ENCODE results near the gene PANX1.

PANX1 gene

GRCh38 chr11:94186342-94187203, 57.9 kb downstream of the PANX1 start:
- DNase-seq: no peak

GRCh38 chr11:94193288-94193687, 64.6 kb downstream of the PANX1 start:
- no peak for DNase-seq

GRCh38 chr11:94194712-94195111, 66.1 kb downstream of the PANX1 start:
- DNase-seq: no peak

- DNase-seq: no peak
Measured at GRCh38 chr11:94196363-94196762, 67.7 kb downstream of the PANX1 start.

- no peak for DNase-seq
Measured at GRCh38 chr11:94198718-94199117, 70.1 kb downstream of the PANX1 start.

- DNase-seq: no peak
Measured at GRCh38 chr11:94199136-94200130, 70.8 kb downstream of the PANX1 start.

- no peak for DNase-seq
Measured at GRCh38 chr11:94201004-94201465, 72.4 kb downstream of the PANX1 start.

GRCh38 chr11:94203070-94203469, 74.4 kb downstream of the PANX1 start:
- DNase-seq: no peak

GRCh38 chr11:94211261-94211830, 82.7 kb downstream of the PANX1 start:
- no peak for DNase-seq

GRCh38 chr11:94212898-94213297, 84.3 kb downstream of the PANX1 start:
- DNase-seq: no peak

- no peak for DNase-seq
Measured at GRCh38 chr11:94217705-94218104, 89.1 kb downstream of the PANX1 start.

- no peak for DNase-seq
Measured at GRCh38 chr11:94218372-94218771, 89.7 kb downstream of the PANX1 start.

GRCh38 chr11:94219771-94220170, 91.1 kb downstream of the PANX1 start:
- no peak for DNase-seq

- DNase-seq: no peak
Measured at GRCh38 chr11:94224078-94224477, 95.4 kb downstream of the PANX1 start.

Measured in NCI-H187 treated with DMSO at 0.1 percent for 48 hours (cell line).